ENCODE measurements around the gene LCN1.
A peak's percentile ranks its signal among the peaks of the same experiment; 100 is the strongest.

LCN1 gene

DNA sequence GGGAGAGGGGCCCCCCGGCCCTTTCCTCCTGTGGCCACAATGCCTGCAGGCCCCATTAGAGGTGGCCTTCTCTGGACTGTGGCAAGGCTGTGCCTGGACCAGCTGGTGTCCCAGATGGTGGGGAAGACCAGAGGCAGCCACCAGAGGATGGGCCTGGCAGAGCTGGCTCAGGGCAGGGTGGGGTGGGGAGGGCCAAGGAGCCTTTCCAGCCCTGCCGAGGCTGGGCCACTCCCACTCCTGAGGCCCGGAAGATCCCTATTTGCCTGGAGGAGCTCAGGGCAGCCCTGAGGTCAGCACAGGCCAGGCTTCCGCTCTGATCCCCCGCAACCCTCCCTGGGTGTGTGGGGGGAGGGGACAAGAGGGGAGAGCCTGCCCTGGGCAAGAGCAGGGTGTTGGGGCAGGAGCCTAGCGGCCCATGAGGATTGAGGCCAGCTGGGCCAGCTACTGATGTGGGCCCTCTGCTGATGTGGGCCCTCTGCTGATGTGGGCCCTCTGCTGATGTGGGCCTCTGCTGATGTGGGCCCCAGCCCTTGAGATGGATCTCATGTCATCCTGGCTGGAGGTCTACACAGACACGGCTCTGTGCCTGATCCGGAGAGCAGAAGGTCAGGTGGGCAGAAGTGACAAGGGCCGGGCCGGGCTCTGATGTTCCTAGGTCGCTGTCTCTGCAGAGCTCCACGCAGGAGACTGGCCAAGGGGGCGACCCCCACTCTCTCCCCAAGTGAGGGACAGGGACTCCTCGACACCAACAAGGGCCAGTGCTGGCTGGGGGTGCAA is 14.7 kb upstream of the LCN1 start:
- TF ChIP-seq, protein P1, sequence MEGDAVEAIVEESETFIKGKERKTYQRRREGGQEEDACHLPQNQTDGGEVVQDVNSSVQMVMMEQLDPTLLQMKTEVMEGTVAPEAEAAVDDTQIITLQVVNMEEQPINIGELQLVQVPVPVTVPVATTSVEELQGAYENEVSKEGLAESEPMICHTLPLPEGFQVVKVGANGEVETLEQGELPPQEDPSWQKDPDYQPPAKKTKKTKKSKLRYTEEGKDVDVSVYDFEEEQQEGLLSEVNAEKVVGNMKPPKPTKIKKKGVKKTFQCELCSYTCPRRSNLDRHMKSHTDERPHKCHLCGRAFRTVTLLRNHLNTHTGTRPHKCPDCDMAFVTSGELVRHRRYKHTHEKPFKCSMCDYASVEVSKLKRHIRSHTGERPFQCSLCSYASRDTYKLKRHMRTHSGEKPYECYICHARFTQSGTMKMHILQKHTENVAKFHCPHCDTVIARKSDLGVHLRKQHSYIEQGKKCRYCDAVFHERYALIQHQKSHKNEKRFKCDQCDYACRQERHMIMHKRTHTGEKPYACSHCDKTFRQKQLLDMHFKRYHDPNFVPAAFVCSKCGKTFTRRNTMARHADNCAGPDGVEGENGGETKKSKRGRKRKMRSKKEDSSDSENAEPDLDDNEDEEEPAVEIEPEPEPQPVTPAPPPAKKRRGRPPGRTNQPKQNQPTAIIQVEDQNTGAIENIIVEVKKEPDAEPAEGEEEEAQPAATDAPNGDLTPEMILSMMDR (IDR thresholded peaks at IDR 0.05) = no peak
- Histone ChIP-seq H3K27ac (no peak overlapping the region), H3K4me3 (no peak overlapping the region)
- peak; percentile 59 for DNase-seq (ENCODE audit: low spot score)

DNA sequence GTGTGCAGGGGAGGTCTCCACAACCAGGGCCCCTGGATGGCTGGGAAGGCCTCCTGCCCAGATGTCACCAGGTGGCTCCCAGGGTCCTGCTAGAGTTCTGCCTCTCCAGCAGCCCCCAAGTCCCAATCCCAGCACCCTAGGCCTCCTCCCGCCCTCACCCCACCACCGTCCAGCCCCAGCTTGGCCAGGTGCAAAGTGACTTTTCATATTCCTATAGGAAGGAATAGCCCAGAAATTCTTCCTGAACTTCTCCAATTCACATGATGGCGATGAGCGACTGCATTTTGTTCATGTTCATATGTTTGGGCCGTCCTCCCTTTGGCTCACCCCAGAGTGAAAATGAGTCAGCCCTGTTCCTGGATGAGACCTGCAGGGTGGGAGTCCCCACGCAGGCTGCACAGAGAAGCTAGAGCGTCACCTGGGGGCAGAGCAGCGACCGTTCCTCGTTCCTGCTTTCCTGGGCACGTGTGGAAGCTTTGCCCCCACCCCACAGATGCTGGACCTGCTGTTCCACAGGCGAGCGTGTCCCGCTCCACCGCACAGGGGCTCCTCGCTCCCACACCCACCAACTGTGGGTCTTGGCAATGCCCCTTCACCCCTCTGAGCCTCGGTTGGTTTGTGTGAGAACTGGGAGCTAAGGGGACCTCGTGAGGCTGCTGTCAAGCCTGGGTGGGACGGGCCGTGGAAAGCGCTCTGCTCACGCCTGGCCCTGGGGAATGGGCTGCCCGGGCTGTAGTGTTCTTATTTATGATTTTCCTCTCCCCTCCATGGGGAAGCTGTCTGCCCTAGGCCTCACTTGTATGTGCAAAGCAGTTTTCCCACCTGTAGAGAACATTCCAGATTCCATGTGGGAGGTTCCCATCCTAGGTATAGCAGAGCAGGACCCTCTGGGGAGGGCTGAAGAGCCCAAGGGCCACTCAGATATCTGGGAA is 13.9 kb upstream of the LCN1 start:
- TF ChIP-seq, protein P1 (IDR thresholded peaks at IDR 0.05) = no peak
- peak; percentile 61 for DNase-seq (ENCODE audit: low spot score)
- no peak overlapping the region for H3K4me3 ChIP-seq
- H3K27ac ChIP-seq = no peak overlapping the region

GRCh38 chr9:135508211-135508820 is 12.9 kb upstream of the LCN1 start:
- peak; percentile 62 for DNase-seq (ENCODE audit: low spot score)
- no peak overlapping the region for H3K4me3 ChIP-seq

GRCh38 chr9:135509458-135509857 is 11.8 kb upstream of the LCN1 start:
- no peak overlapping the region for H3K27ac ChIP-seq
- DNase-seq (ENCODE audit: low spot score) = no peak
- H3K4me3 ChIP-seq = no peak overlapping the region
- TF ChIP-seq, protein P1 (IDR thresholded peaks at IDR 0.05) = no peak

More at GRCh38 chr9:135508211-135508820, 12.9 kb upstream of the LCN1 start:
- no peak overlapping the region for H3K27ac ChIP-seq
- TF ChIP-seq, protein P1 (IDR thresholded peaks at IDR 0.05) = no peak

DNA sequence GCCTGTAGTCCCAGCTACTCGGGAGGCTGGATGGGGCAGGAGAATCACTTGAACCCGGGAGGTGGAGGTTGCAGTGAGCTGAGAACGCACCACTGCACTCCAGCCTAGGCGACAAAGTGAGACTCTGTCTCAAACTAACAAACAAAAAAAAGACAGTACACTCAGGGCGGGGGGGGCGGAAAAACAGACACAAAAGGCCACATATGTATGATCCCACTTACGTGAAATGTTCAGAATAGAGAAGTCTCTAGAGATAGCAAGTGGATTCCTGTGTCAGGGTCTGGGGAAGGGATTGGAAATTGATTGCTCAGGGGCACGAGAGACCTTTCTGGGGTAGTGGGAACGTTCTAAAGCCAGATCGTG is 9.0 kb upstream of the LCN1 start:
- Histone ChIP-seq H3K27ac (no peak overlapping the region), H3K4me3 (no peak overlapping the region)
- TF ChIP-seq, protein P1 (IDR thresholded peaks at IDR 0.05) = no peak
- DNase-seq (ENCODE audit: low spot score) = peak; percentile 19

- Histone ChIP-seq H3K27ac (no peak overlapping the region), H3K4me3 (no peak overlapping the region)
- TF ChIP-seq, protein P1 (IDR thresholded peaks at IDR 0.05) = no peak
- DNase-seq (ENCODE audit: low spot score) = peak; percentile 50
Observed at GRCh38 chr9:135512904-135513303, 8.3 kb upstream of the LCN1 start.

Measured in coronary artery (tissue), 2 donors.